ENCODE results near the gene NOL12. TPM values are rescaled to one million over a fixed set of nuclear protein-coding genes. Genes with fewer than 3 reads are reported as not detected.

The NOL12 gene
- total RNA-seq: 10 to 100 TPM; 11.3 to 16.5 TPM
- polyA plus RNA-seq: 10 to 100 TPM in 1 of 2 donors, 1 to 10 TPM in 1; 6.9 to 11.6 TPM

- TF ChIP-seq JUND (IDR thresholded peaks at IDR 0.05): peak in 1 of 2 donors; percentile 28
- TF ChIP-seq RXRA (IDR thresholded peaks at IDR 0.05): peak in 1 of 2 donors; percentile 30
- TF ChIP-seq YY1 (IDR thresholded peaks at IDR 0.05): peak; percentile 71
- no peak for TF ChIP-seq REST (IDR thresholded peaks at IDR 0.05)
- peak; percentile 65 for TF ChIP-seq FOXA1 (IDR thresholded peaks at IDR 0.05)
- peak; percentile 93 to 97 for TF ChIP-seq GABPA (IDR thresholded peaks at IDR 0.05 in 1 of 2, conservative IDR thresholded peaks at IDR 0.05 in 1 of 2)
- TF ChIP-seq CTCF (IDR thresholded peaks at IDR 0.05; ENCODE audit: low read depth, low read length, missing input control): no peak
- TF ChIP-seq RAD21 (IDR thresholded peaks at IDR 0.05): peak in 1 of 2 donors; percentile 34
- peak; percentile 18 for TF ChIP-seq FOXA2 (IDR thresholded peaks at IDR 0.05)
- peak in 1 of 2 donors; percentile 21 for TF ChIP-seq HNF4A (conservative IDR thresholded peaks at IDR 0.05)
- peak; percentile 67 for TF ChIP-seq SP1 (IDR thresholded peaks at IDR 0.05)
- TF ChIP-seq MAX (IDR thresholded peaks at IDR 0.05): peak; percentile 75
- TF ChIP-seq HNF4G (IDR thresholded peaks at IDR 0.05): no peak
- H3K4me3 ChIP-seq (ENCODE audit: low read depth in 1 of 3, low read length in 3 of 3): peak within 1 kb of the TSS; percentile 74 to 88 (median 81)
- peak; percentile 85 for DNase-seq (ENCODE audit: low spot score)
Measured at GRCh38 chr22:37686002-37686982, at the start of gene NOL12. Gene NOL12, plus strand, starts transcription at chr22:37686343. Its CDS starts 50 bp downstream, at chr22:37686393.

GRCh38 chr22:37636949-37637273 lies 49.2 kb upstream of the NOL12 start:
- TF ChIP-seq SP1 (IDR thresholded peaks at IDR 0.05) (no peak), EGR1 (IDR thresholded peaks at IDR 0.05; ENCODE audit: low read depth in 2 of 2) (no peak), JUND (IDR thresholded peaks at IDR 0.05) (no peak), MAX (IDR thresholded peaks at IDR 0.05) (no peak), FOXA2 (IDR thresholded peaks at IDR 0.05) (no peak), YY1 (IDR thresholded peaks at IDR 0.05) (no peak), CTCF (IDR thresholded peaks at IDR 0.05; ENCODE audit: low read depth, low read length, missing input control) (no peak), RXRA (IDR thresholded peaks at IDR 0.05) (no peak), RAD21 (IDR thresholded peaks at IDR 0.05) (no peak), FOXA1 (IDR thresholded peaks at IDR 0.05) (no peak), ATF3 (IDR thresholded peaks at IDR 0.05) (no peak), HNF4G (IDR thresholded peaks at IDR 0.05) (no peak), HNF4A (conservative IDR thresholded peaks at IDR 0.05) (no peak), GABPA (IDR thresholded peaks at IDR 0.05 in 1 of 2, conservative IDR thresholded peaks at IDR 0.05 in 1 of 2) (no peak)
- Histone ChIP-seq H3K9me3 (ENCODE audit: control insufficient read depth in 4 of 4, low read length in 3 of 4) (no peaks in the 10 kb centered on the region), H3K9ac (ENCODE audit: low read depth in 1 of 2, low read length in 2 of 2) (no peak overlapping the region), H3K36me3 (ENCODE audit: control insufficient read depth in 4 of 4, insufficient read depth in 3 of 4, low read depth in 1 of 4, low read length in 3 of 4) (no peaks in the 10 kb centered on the region), H3K4me1 (ENCODE audit: control insufficient read depth in 4 of 4, insufficient read depth in 4 of 4, low read length in 3 of 4) (peaks cover 6 to 50% (median 30%) of the 10 kb centered on the region in 4 donors), H3K27me3 (ENCODE audit: control insufficient read depth in 4 of 4, insufficient read depth in 4 of 4, low read length in 3 of 4) (no peaks in the 10 kb centered on the region), H3K27ac (ENCODE audit: low read depth in 1 of 2, low read length in 2 of 2) (peak overlapping the region in 1 of 2 donors; percentile 10), H3K4me3 (ENCODE audit: low read depth in 1 of 3, low read length in 3 of 3) (no peak overlapping the region)
- no peak for DNase-seq (ENCODE audit: low spot score)
- WGBS: 77% methylated on average over 3 of the region's 3 CpGs

More at GRCh38 chr22:37686002-37686982, at the start of gene NOL12:
- Histone ChIP-seq H3K36me3 (ENCODE audit: control insufficient read depth in 4 of 4, insufficient read depth in 3 of 4, low read depth in 1 of 4, low read length in 3 of 4) (peaks cover 5 to 19% (median 12%) of the 10 kb centered on the region in 4 donors), H3K9ac (ENCODE audit: low read depth in 1 of 2, low read length in 2 of 2) (peak within 1 kb of the TSS; percentile 33 to 87), H3K9me3 (ENCODE audit: control insufficient read depth in 4 of 4, low read length in 3 of 4) (no peaks in the 10 kb centered on the region), H3K4me1 (ENCODE audit: control insufficient read depth in 4 of 4, insufficient read depth in 4 of 4, low read length in 3 of 4) (peaks cover 3 to 39% (median 31%) of the 10 kb centered on the region in 4 donors), H3K27me3 (ENCODE audit: control insufficient read depth in 4 of 4, insufficient read depth in 4 of 4, low read length in 3 of 4) (no peaks in the 10 kb centered on the region), H3K27ac (ENCODE audit: low read depth in 1 of 2, low read length in 2 of 2) (peak within 1 kb of the TSS; percentile 73 to 92)
- 3% methylated on average over 62 of the region's 62 CpGs for WGBS

All from liver (tissue), 9 donors.